ENCODE data around the gene ST6GALNAC3. TPM values are rescaled to one million over a fixed set of nuclear protein-coding genes. Genes with fewer than 3 reads are reported as not detected.

The ST6GALNAC3 gene
- total RNA-seq, 2 donors from 2014 or later = 0.35 to 2.5 TPM

DNA sequence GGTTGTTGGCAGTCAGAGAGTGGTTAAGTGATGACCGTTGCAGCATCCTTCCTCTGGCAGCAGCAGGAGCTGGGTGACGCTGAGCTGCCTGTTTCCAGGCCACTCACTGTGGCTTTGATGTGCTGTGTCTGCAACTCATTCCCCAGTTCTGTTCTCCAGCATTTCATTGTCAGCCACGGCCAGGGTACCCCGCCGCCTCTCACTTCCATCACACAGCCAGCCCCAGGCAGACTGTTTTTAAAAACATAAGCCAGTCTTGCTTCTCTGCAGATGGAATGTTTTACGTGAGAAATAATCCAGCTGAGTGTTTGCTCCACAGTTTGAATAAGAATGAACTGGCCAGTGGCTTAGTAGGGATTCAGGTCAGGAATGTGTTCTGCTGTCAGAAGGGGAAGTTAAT, 21.5 kb upstream of the ST6GALNAC3 start:
- peak in 1 of 2 donors; percentile 6 for DNase-seq
- peaks cover 33% of the 10 kb centered on the region for H3K27me3 Mint-ChIP-seq (ENCODE audit: low read depth)
- peaks cover 0 to 2% of the 10 kb centered on the region in 2 donors for H3K36me3 Mint-ChIP-seq (ENCODE audit: insufficient read depth in 2 of 2)
- peaks cover 11% of the 10 kb centered on the region for H3K4me1 Mint-ChIP-seq (ENCODE audit: low read depth)
- H3K9me3 Mint-ChIP-seq = peaks cover 0 to 5% of the 10 kb centered on the region in 2 donors
- H3K27ac Mint-ChIP-seq = no peak overlapping the region
- no peak overlapping the region for H3K4me3 Mint-ChIP-seq
- peak in 1 of 2 donors; percentile 51 for ATAC-seq (replicated peaks in 1 of 2)

DNA sequence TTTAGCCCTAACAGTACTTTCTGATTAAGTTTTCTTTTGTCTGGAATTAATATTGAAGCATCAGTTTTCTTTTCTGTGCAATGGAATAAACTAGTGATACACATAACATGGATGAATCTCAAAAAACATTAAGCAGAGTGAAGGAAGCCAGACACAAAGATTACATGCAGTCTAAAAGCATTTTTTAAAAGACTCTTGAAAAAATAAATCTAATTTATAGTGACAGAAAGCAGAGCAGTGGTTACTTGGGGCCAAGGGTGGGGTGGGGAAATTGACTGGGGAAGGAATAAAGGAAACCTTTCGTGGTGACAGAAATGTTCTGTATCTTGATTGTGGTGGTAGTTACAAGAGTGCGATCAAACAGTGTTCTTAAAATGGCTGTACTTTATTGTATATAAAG, 20.2 kb upstream of the ST6GALNAC3 start:
- peaks cover 11% of the 10 kb centered on the region for H3K4me1 Mint-ChIP-seq (ENCODE audit: low read depth)
- H3K36me3 Mint-ChIP-seq (ENCODE audit: insufficient read depth in 2 of 2) = peaks cover 0 to 2% of the 10 kb centered on the region in 2 donors

DNA sequence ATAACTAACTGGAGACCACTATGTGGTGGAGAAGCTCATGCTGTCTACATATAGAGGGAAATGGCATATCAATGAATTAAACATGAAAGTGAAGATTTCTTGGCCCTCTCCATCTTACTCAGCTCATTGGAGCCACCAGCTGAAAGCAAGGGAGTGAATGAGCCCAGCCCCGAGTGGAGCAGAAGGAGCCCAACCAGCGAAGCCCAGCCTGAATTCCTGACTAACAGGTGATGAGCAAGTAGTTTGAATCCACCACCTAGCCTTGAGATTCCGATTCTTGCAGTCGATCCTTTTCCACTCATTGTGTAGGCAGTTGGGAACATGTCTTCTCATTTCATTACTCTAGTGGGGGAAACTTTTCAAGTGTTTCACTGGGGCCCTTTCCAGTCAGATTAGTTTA, 18.6 kb upstream of the ST6GALNAC3 start:
- no peak for DNase-seq
- Mint-ChIP-seq H3K9me3 (peaks cover 0 to 3% of the 10 kb centered on the region in 2 donors), H3K27ac (no peak overlapping the region), H3K36me3 (ENCODE audit: insufficient read depth in 2 of 2) (peaks cover 0 to 2% of the 10 kb centered on the region in 2 donors), H3K27me3 (ENCODE audit: low read depth) (peaks cover 33% of the 10 kb centered on the region), H3K4me3 (no peak overlapping the region), H3K4me1 (ENCODE audit: low read depth) (peaks cover 11% of the 10 kb centered on the region)
- no peak for ATAC-seq (replicated peaks in 1 of 2)

More for the DNA sequence above, 20.2 kb upstream of the ST6GALNAC3 start:
- H3K9me3 Mint-ChIP-seq = peaks cover 0 to 5% of the 10 kb centered on the region in 2 donors
- DNase-seq = no peak
- no peak for ATAC-seq (replicated peaks in 1 of 2)
- peaks cover 33% of the 10 kb centered on the region for H3K27me3 Mint-ChIP-seq (ENCODE audit: low read depth)
- no peak overlapping the region for H3K4me3 Mint-ChIP-seq
- H3K27ac Mint-ChIP-seq = no peak overlapping the region

DNA sequence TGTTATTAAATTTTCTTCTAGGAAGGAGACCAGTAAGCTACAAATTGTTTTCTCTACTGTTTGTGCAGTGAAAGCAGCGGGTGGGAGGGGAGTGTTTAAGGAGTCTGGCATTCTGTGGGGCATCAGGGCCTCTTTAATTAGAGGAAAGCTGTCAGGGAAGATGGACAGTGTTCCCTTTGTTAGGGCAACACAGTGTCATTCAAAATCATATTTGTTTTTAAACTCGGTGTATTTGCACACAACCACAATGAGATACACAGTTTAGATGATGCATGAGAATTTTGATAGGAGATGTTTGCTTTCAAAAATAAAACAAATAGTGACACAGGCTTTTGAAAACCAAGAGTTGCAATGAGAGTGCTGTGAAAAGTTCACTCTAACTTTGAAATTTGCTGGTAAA, 15.1 kb upstream of the ST6GALNAC3 start:
- peaks cover 0 to 3% of the 10 kb centered on the region in 2 donors for H3K9me3 Mint-ChIP-seq
- no peaks in the 10 kb centered on the region for H3K4me1 Mint-ChIP-seq (ENCODE audit: low read depth)
- no peak overlapping the region for H3K4me3 Mint-ChIP-seq
- H3K27ac Mint-ChIP-seq = no peak overlapping the region
- DNase-seq (no peak), ATAC-seq (replicated peaks in 1 of 2) (no peak)
- peaks cover 11% of the 10 kb centered on the region for H3K27me3 Mint-ChIP-seq (ENCODE audit: low read depth)
- H3K36me3 Mint-ChIP-seq (ENCODE audit: insufficient read depth in 2 of 2) = peaks cover 0 to 2% of the 10 kb centered on the region in 2 donors

DNA sequence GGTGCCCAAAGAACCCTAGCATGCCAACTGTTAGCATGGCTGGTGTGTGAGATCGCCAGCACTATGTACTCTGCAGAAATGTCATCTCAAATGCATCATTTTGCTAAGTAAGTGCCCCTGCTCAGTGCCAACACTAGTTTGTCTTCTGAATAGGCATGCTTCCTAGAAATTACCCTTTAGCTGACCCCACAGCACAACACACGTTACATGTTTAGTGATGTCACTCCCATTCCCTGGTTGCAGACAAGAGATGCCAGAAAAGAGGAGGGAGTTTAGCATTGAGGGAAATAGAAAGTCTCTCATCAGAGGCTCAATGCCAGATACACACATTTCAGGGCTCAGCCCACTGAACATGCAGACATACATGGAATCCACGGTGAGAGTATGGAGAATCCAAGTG, 9.3 kb upstream of the ST6GALNAC3 start:
- no peaks in the 10 kb centered on the region for H3K9me3 Mint-ChIP-seq
- no peak overlapping the region for H3K27ac Mint-ChIP-seq
- peaks cover 5% of the 10 kb centered on the region for H3K27me3 Mint-ChIP-seq (ENCODE audit: low read depth)
- H3K36me3 Mint-ChIP-seq (ENCODE audit: insufficient read depth in 2 of 2) = no peaks in the 10 kb centered on the region
- H3K4me3 Mint-ChIP-seq = no peak overlapping the region
- ATAC-seq (replicated peaks in 1 of 2) (no peak), DNase-seq (no peak)
- H3K4me1 Mint-ChIP-seq (ENCODE audit: low read depth) = no peaks in the 10 kb centered on the region

DNA sequence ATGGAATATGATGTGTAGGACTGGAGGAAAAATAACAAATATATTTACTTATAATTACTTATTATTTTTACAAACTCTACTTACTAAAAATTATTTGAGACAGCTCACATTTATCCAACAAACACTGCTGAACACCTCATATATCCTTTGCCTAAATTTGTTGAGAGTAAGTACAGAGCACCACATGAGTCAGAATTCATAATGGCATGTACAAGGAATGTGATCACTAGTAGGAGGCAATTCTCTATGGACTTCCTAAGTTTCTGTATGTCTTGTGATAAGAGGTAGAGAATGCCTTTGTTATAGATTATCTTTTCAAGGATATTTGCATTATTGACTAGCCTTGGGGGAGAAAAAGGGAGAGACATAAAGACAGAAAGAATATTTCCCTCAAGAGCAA, 8.2 kb upstream of the ST6GALNAC3 start:
- H3K9me3 Mint-ChIP-seq = no peaks in the 10 kb centered on the region
- ATAC-seq (replicated peaks in 1 of 2) (no peak), DNase-seq (no peak)
- no peak overlapping the region for H3K4me3 Mint-ChIP-seq
- no peaks in the 10 kb centered on the region for H3K4me1 Mint-ChIP-seq (ENCODE audit: low read depth)
- H3K27ac Mint-ChIP-seq = no peak overlapping the region
- H3K27me3 Mint-ChIP-seq (ENCODE audit: low read depth) = peaks cover 5% of the 10 kb centered on the region
- no peaks in the 10 kb centered on the region for H3K36me3 Mint-ChIP-seq (ENCODE audit: insufficient read depth in 2 of 2)

DNA sequence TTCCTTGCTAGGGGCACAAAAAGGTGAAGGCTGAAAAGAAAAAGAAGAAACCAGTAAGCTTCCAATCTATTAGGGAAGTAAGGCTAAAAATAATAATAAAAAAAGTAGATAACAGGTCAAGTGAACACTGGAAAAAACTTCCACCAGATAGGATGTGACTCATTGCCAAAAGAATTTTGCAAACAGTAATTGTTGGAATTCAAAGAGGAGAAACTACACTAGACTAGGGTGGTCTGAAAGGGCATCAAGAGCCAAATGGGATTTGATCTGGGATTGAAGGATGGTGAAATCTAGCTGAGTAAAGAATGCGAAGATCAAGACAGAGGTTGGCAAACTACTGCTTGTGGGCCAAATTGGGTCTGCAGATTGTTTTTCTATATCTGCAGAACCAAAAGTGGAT, 6.0 kb upstream of the ST6GALNAC3 start:
- H3K9me3 Mint-ChIP-seq = no peaks in the 10 kb centered on the region
- H3K27ac Mint-ChIP-seq = no peak overlapping the region
- ATAC-seq (replicated peaks in 1 of 2) (no peak), DNase-seq (no peak)
- no peak overlapping the region for H3K4me3 Mint-ChIP-seq
- H3K4me1 Mint-ChIP-seq (ENCODE audit: low read depth) = no peaks in the 10 kb centered on the region
- H3K27me3 Mint-ChIP-seq (ENCODE audit: low read depth) = peaks cover 11% of the 10 kb centered on the region
- no peaks in the 10 kb centered on the region for H3K36me3 Mint-ChIP-seq (ENCODE audit: insufficient read depth in 2 of 2)

DNA sequence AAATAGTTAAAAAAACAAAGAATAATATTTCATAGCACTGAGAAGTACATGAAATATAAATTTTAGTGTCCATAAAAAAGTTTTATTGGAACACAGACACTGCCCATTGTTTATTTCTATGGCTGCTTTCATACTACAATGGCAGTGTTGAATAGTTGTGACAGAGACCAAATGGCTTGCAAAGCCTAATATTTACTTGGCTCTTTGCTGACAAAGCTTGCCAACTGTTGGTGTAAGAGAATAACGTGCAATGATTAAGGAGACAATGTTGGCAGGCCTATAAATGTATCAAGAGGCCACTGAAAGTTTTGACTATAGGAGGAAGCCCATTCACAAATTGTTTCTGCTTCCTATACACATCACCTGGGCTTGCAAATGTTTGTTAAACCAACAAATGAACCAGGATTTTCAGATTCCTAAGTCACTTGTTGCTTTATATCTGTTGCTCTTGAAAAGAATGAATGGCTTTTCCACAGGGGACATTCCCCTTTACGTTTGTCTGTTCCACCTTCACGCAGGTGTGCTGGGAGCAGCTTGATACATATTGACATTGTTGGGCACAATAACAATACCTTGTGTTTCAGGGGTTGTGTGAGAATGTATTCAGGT, 5.5 kb upstream of the ST6GALNAC3 start:
- no peaks in the 10 kb centered on the region for H3K4me1 Mint-ChIP-seq (ENCODE audit: low read depth)
- ATAC-seq (replicated peaks in 1 of 2) (no peak), DNase-seq (no peak)
- H3K9me3 Mint-ChIP-seq = no peaks in the 10 kb centered on the region
- H3K36me3 Mint-ChIP-seq (ENCODE audit: insufficient read depth in 2 of 2) = no peaks in the 10 kb centered on the region
- no peak overlapping the region for H3K4me3 Mint-ChIP-seq
- no peak overlapping the region for H3K27ac Mint-ChIP-seq
- H3K27me3 Mint-ChIP-seq (ENCODE audit: low read depth) = peaks cover 13% of the 10 kb centered on the region

DNA sequence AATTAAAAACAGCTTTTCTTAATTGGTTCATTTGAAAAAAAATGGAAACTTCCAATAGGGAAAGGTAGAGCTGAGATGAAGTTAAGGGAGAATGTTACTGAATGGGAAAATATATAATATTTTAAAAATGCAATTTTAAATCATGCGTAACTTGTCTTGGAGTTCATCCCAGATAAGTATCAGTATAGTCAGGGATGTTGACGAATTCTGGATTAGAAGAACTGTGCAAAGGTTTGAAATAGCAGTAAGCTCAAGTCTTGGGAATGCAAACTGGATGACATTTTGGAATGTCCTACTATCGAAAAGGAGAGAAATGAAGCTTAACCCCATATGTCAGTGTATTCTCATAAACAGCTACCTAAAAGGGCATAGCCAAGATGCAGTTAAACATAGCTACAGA, 4.0 kb upstream of the ST6GALNAC3 start:
- Mint-ChIP-seq H3K27ac (no peak overlapping the region), H3K36me3 (ENCODE audit: insufficient read depth in 2 of 2) (no peaks in the 10 kb centered on the region), H3K4me3 (no peak overlapping the region), H3K4me1 (ENCODE audit: low read depth) (peaks cover 9% of the 10 kb centered on the region), H3K9me3 (no peaks in the 10 kb centered on the region), H3K27me3 (ENCODE audit: low read depth) (peaks cover 8% of the 10 kb centered on the region)
- DNase-seq = no peak
- ATAC-seq (replicated peaks in 1 of 2) = no peak

DNA sequence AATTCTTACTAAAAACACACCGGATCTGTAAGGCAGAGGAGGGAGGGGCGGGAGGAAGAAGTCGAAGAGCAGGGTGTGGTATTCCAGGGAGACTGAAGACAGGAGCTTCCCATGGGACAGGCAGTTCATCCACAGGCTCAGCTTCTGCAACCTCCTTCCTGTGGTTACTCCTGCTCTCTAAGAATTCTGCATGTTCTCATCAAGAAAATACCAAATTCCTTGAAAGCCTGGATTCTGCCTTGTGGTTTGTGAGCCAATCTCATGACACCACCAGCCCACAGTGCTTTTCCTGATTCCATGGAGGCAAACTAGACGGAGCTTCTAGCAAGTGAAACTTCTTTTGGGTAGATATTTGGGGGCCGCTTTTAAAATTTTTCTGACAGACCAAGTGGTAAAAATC, 1.1 kb upstream of the ST6GALNAC3 start:
- peak overlapping the region in 1 of 2 donors; percentile 8 for H3K4me3 Mint-ChIP-seq
- H3K36me3 Mint-ChIP-seq (ENCODE audit: insufficient read depth in 2 of 2) = no peaks in the 10 kb centered on the region
- DNase-seq (no peak), ATAC-seq (replicated peaks in 1 of 2) (no peak)
- peaks cover 17% of the 10 kb centered on the region for H3K4me1 Mint-ChIP-seq (ENCODE audit: low read depth)
- H3K27ac Mint-ChIP-seq = no peak overlapping the region
- H3K27me3 Mint-ChIP-seq (ENCODE audit: low read depth) = peaks cover 8% of the 10 kb centered on the region
- H3K9me3 Mint-ChIP-seq = no peaks in the 10 kb centered on the region

DNA sequence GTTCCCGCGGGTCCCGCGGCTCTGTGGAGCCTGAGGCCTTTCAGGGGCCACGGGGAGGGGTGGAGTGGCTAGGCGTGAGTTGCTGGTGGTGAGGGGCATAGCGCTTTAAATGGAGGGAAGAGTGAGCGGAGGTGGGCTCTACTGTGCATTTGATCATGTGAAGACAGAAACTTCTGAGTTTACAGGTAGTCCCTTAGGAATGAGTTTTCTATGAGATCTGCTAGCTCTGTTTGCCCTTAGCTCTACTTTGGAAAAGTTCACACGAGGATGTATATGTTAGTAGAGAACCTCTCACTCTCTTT, 593 bp downstream of the ST6GALNAC3 start:
- Mint-ChIP-seq H3K9me3 (no peaks in the 10 kb centered on the region), H3K4me1 (ENCODE audit: low read depth) (peaks cover 25% of the 10 kb centered on the region), H3K36me3 (ENCODE audit: insufficient read depth in 2 of 2) (no peaks in the 10 kb centered on the region), H3K27ac (no peak overlapping the region), H3K27me3 (ENCODE audit: low read depth) (peaks cover 8% of the 10 kb centered on the region), H3K4me3 (peak overlapping the region; percentile 85 to 87)
- DNase-seq = no peak
- ATAC-seq (replicated peaks in 1 of 2) = peak in 1 of 2 donors; percentile 4

DNA sequence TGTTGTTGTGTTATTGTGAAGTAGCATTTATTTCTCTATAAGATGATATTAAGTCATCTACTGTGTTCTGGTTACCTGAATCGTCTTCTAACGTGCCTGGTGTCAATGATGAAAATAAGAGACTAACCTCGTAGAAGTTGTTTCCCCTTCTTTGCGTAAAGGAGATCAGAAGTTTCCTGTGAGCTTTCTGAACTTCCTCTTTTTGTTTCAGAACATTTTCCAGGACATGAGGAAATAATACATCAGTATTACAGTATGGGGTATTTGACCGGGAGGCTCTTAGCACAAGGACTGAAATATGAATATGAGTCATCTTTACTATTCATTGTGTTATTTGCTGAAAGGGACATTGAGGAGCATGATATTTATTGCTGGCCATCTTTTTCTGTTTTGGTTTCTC, 1.3 kb downstream of the ST6GALNAC3 start:
- DNase-seq (no peak), ATAC-seq (replicated peaks in 1 of 2) (no peak)
- Mint-ChIP-seq H3K27me3 (ENCODE audit: low read depth) (peaks cover 8% of the 10 kb centered on the region), H3K4me1 (ENCODE audit: low read depth) (peaks cover 29% of the 10 kb centered on the region), H3K4me3 (peak overlapping the region; percentile 85 to 87), H3K36me3 (ENCODE audit: insufficient read depth in 2 of 2) (no peaks in the 10 kb centered on the region), H3K9me3 (no peaks in the 10 kb centered on the region), H3K27ac (no peak overlapping the region)

DNA sequence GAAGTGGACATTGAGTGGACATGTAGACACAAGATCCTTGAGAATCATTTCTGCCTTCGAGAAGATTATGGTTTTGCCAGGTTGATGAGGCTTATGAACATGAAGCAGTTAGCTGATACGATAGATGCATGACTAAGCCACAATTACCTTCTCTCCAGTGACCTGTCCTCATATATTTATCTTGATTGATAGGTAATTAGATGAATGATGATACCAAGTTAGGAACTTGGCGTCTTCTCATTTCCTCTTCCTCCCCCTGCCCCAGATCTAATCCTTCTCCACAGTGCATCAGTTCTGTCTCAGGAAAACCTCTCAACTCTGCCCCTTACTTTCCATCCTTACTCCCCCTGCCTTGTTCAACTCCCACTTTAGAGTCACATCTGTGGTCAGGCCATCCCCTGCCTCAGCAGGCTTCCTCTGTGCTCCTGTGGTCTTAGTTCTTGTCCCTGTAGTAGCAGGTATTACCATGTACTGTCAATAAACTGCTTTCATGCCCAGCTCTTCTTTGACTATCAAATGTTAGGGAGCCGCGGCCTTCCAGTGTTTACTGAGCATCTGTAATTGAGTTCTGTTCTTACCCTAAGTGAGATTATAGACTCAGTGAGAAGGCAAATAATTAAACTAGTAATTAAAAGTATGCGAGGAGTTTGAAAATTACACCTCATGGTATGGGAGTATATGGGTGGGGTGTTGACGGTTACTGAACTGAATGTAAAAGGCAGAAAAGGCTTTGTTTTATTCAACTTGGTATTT, 5.1 kb downstream of the ST6GALNAC3 start:
- Mint-ChIP-seq H3K4me1 (ENCODE audit: low read depth) (peaks cover 29% of the 10 kb centered on the region), H3K9me3 (no peaks in the 10 kb centered on the region), H3K4me3 (no peak overlapping the region), H3K27me3 (ENCODE audit: low read depth) (no peaks in the 10 kb centered on the region), H3K27ac (no peak overlapping the region), H3K36me3 (ENCODE audit: insufficient read depth in 2 of 2) (no peaks in the 10 kb centered on the region)
- DNase-seq (no peak), ATAC-seq (replicated peaks in 1 of 2) (no peak)
